ENCODE results near the gene HTR1E.

DNA sequence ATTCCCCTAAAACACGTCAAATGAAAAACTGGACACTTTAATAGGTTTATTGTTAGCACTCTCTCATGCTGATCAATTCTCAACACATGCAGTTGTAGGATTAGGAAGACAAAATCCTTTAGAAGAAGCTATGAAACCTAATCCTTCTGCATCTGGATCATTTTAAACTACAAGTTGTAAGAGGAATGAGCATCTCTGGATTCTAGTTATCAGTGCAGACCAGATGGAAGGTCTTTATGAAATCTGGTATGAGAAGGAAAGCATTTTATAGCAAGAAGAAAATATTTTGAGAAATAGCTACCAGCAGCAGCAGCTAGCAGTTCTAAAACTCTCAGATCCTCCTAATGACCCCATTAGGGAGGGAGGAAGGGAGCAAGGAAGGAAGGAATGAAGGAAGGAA, 4.1 kb downstream of the HTR1E start:
- TF ChIP-seq RAD21 (IDR thresholded peaks at IDR 0.05; ENCODE audit: low read depth) (no peak), CEBPB (IDR thresholded peaks at IDR 0.05) (no peak), NFIC (IDR thresholded peaks at IDR 0.05) (no peak), YY1 (IDR thresholded peaks at IDR 0.05; ENCODE audit: low read depth) (no peak)
- TF ChIP-seq, protein P1, sequence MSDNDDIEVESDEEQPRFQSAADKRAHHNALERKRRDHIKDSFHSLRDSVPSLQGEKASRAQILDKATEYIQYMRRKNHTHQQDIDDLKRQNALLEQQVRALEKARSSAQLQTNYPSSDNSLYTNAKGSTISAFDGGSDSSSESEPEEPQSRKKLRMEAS (IDR thresholded peaks at IDR 0.05): no peak
- TF ChIP-seq, protein P2, sequence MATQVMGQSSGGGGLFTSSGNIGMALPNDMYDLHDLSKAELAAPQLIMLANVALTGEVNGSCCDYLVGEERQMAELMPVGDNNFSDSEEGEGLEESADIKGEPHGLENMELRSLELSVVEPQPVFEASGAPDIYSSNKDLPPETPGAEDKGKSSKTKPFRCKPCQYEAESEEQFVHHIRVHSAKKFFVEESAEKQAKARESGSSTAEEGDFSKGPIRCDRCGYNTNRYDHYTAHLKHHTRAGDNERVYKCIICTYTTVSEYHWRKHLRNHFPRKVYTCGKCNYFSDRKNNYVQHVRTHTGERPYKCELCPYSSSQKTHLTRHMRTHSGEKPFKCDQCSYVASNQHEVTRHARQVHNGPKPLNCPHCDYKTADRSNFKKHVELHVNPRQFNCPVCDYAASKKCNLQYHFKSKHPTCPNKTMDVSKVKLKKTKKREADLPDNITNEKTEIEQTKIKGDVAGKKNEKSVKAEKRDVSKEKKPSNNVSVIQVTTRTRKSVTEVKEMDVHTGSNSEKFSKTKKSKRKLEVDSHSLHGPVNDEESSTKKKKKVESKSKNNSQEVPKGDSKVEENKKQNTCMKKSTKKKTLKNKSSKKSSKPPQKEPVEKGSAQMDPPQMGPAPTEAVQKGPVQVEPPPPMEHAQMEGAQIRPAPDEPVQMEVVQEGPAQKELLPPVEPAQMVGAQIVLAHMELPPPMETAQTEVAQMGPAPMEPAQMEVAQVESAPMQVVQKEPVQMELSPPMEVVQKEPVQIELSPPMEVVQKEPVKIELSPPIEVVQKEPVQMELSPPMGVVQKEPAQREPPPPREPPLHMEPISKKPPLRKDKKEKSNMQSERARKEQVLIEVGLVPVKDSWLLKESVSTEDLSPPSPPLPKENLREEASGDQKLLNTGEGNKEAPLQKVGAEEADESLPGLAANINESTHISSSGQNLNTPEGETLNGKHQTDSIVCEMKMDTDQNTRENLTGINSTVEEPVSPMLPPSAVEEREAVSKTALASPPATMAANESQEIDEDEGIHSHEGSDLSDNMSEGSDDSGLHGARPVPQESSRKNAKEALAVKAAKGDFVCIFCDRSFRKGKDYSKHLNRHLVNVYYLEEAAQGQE (IDR thresholded peaks at IDR 0.05; ENCODE audit: low read depth): no peak

Measured in Ishikawa (cell line).